ENCODE data around the gene CGB5. TPM values are rescaled to one million over a fixed set of nuclear protein-coding genes. Genes with fewer than 3 reads are reported as not detected.

Gene CGB5
- total and polyA plus RNA-seq, 9 of the 15 experiments (the other 6 are each of a cell fraction or from before 2014, with no cell fraction given): not detected

- TF ChIP-seq MNT (conservative IDR thresholded peaks at IDR 0.05) (no peak), CEBPB (tag; IDR thresholded peaks at IDR 0.05) (no peak), ESRRB (CRISPR knock-in tag; IDR thresholded peaks at IDR 0.05; ENCODE audit: borderline replicate concordance) (no peak), ZNF347 (CRISPR knock-in tag; IDR thresholded peaks at IDR 0.05; ENCODE audit: low read depth) (no peak), NCOA4 (IDR thresholded peaks at IDR 0.05; ENCODE audit: partially characterized antibody) (no peak), CREB3 (tag; conservative IDR thresholded peaks at IDR 0.05; ENCODE audit: low read depth) (peak; percentile 38; the same call in 1 of the 2 replicates), ZNF175 (CRISPR knock-in tag; IDR thresholded peaks at IDR 0.05; ENCODE audit: low read depth) (0 out of 2 replicates have a peak, but pooled peaks have one; percentile 13), WHSC1 (IDR thresholded peaks at IDR 0.05; ENCODE audit: low read length) (no peak), NR4A1 (CRISPR knock-in tag; IDR thresholded peaks at IDR 0.05) (no peak), NR4A1 (tag; IDR thresholded peaks at IDR 0.05) (peak; percentile 42; the same call in 1 of the 2 replicates), KDM2B (CRISPR knock-in tag; IDR thresholded peaks at IDR 0.05) (no peak), NONO (IDR thresholded peaks at IDR 0.05; ENCODE audit: low read depth in 2 of 2, low read length in 1 of 2) (no peak), ZBTB11 (CRISPR knock-in tag; IDR thresholded peaks at IDR 0.05) (0 out of 6 replicates have a peak, but pooled peaks of 1 of the 3 experiments have one; percentile 9)
These were observed 40.8 kb downstream of the CGB5 start (continued) for GRCh38 chr19:49084206-49085019.

Measured in K562 (cell line).